Measurements from ENCODE around the gene DCAF5. TPM values are rescaled to one million over a fixed set of nuclear protein-coding genes. Genes with fewer than 3 reads are reported as not detected.

DCAF5 gene
- total and polyA plus RNA-seq, 2 experiments from 2014 or later: 50.0 to 58.2 TPM

- no peak overlapping the region for H3K4me3 ChIP-seq
- TF ChIP-seq CTCF (IDR thresholded peaks at IDR 0.05; ENCODE audit: low read depth, low read length): no peak
- H3K9me3 ChIP-seq (ENCODE audit: low read depth): no peaks in the 10 kb centered on the region
- peaks cover 29% of the 10 kb centered on the region for H3K4me1 ChIP-seq (ENCODE audit: low read depth)
- peak overlapping the region; percentile 32 for H3K27ac ChIP-seq
- peak in 1 of 2 donors; percentile 10 for DNase-seq (ENCODE audit: low read depth in 1 of 2, low spot score in 1 of 2)
- no peaks in the 10 kb centered on the region for H3K36me3 ChIP-seq
- H3K27me3 ChIP-seq: no peaks in the 10 kb centered on the region
Measured at GRCh38 chr14:69132513-69133181, 20.3 kb downstream of the DCAF5 start.

- Histone ChIP-seq H3K4me1 (ENCODE audit: low read depth) (peaks cover 26% of the 10 kb centered on the region), H3K9me3 (ENCODE audit: low read depth) (no peaks in the 10 kb centered on the region), H3K4me3 (no peak overlapping the region), H3K36me3 (no peaks in the 10 kb centered on the region), H3K27me3 (no peaks in the 10 kb centered on the region), H3K27ac (no peak overlapping the region)
- no peak for DNase-seq (ENCODE audit: low read depth in 1 of 2, low spot score in 1 of 2)
- no peak for TF ChIP-seq CTCF (IDR thresholded peaks at IDR 0.05; ENCODE audit: low read depth, low read length)
Measured at GRCh38 chr14:69131176-69131575, 21.7 kb downstream of the DCAF5 start.

- peak; percentile 89 to 94 for DNase-seq (ENCODE audit: low read depth in 1 of 2, low spot score in 1 of 2)
- Histone ChIP-seq H3K9me3 (ENCODE audit: low read depth) (no peaks in the 10 kb centered on the region), H3K4me1 (ENCODE audit: low read depth) (peaks cover 26% of the 10 kb centered on the region), H3K27me3 (no peaks in the 10 kb centered on the region), H3K4me3 (no peak overlapping the region), H3K36me3 (no peaks in the 10 kb centered on the region), H3K27ac (peak overlapping the region; percentile 72)
- TF ChIP-seq CTCF (IDR thresholded peaks at IDR 0.05; ENCODE audit: low read depth, low read length): peak; percentile 95
Measured at GRCh38 chr14:69129264-69129880, 23.5 kb downstream of the DCAF5 start.

GRCh38 chr14:69118305-69118704 is 34.6 kb downstream of the DCAF5 start:
- TF ChIP-seq CTCF (IDR thresholded peaks at IDR 0.05; ENCODE audit: low read depth, low read length): no peak
- Histone ChIP-seq H3K27me3 (no peaks in the 10 kb centered on the region), H3K27ac (no peak overlapping the region), H3K36me3 (peaks cover 31% of the 10 kb centered on the region), H3K4me1 (ENCODE audit: low read depth) (no peaks in the 10 kb centered on the region), H3K9me3 (ENCODE audit: low read depth) (no peaks in the 10 kb centered on the region), H3K4me3 (no peak overlapping the region)
- DNase-seq (ENCODE audit: low read depth in 1 of 2, low spot score in 1 of 2): no peak

- Histone ChIP-seq H3K27me3 (no peaks in the 10 kb centered on the region), H3K4me1 (ENCODE audit: low read depth) (peaks cover 3% of the 10 kb centered on the region), H3K9me3 (ENCODE audit: low read depth) (no peaks in the 10 kb centered on the region), H3K36me3 (peaks cover 34% of the 10 kb centered on the region), H3K27ac (no peak overlapping the region), H3K4me3 (no peak overlapping the region)
- no peak for TF ChIP-seq CTCF (IDR thresholded peaks at IDR 0.05; ENCODE audit: low read depth, low read length)
- DNase-seq (ENCODE audit: low read depth in 1 of 2, low spot score in 1 of 2): no peak
Measured at GRCh38 chr14:69117020-69117767, 35.7 kb downstream of the DCAF5 start.

All from cardiac muscle cell (in vitro differentiated cells and primary cell).